Left renal pelvis (tissue), 4 donors: ENCODE results near the gene CDX2. TPM values are rescaled to one million over a fixed set of nuclear protein-coding genes. Genes with fewer than 3 reads are reported as not detected.

Experiments
- DNase-seq, 4 donors: peaks; one replicate each; pipeline ENCODE4 v3.0.0-alpha.2; 2013; ENCODE audit warnings: low read depth in 4 of 4, low spot score in 3 of 4
- polyA plus RNA-seq, 4 donors: library from polyadenylated mRNA; unstranded; fragments of 120-200 nt; gene quantifications; one replicate each; pipeline ENCODE4 v1.2.1, GENCODE V29; 2013; ENCODE audit not compliant: insufficient read length in 4 of 4

CDX2 gene
- polyA plus RNA-seq, 4 donors, result not detected

GRCh38 chr13:27979001-27979643 lies 10.0 kb upstream of the CDX2 start:
- DNase-seq, result no peak

GRCh38 chr13:27978301-27978968 lies 9.3 kb upstream of the CDX2 start:
- DNase-seq, result no peak

GRCh38 chr13:27977476-27978300 lies 8.6 kb upstream of the CDX2 start:
- DNase-seq, result no peak

- no peak for DNase-seq
Measured at GRCh38 chr13:27976362-27977091, 7.4 kb upstream of the CDX2 start.

- no peak for DNase-seq
Measured at GRCh38 chr13:27975564-27976361, 6.6 kb upstream of the CDX2 start.

- DNase-seq, result no peak
Measured at GRCh38 chr13:27973961-27974662, 5.0 kb upstream of the CDX2 start.

GRCh38 chr13:27973291-27973690 lies 4.2 kb upstream of the CDX2 start:
- no peak for DNase-seq

- no peak for DNase-seq
Measured at GRCh38 chr13:27972478-27972820, 3.3 kb upstream of the CDX2 start.

GRCh38 chr13:27971776-27972477 lies 2.8 kb upstream of the CDX2 start:
- no peak for DNase-seq

GRCh38 chr13:27971236-27971645 lies 2.1 kb upstream of the CDX2 start:
- no peak for DNase-seq

- DNase-seq, result no peak
Measured at GRCh38 chr13:27970382-27971235, 1.5 kb upstream of the CDX2 start.

GRCh38 chr13:27969866-27970229 lies 733 bp upstream of the CDX2 start:
- DNase-seq, result no peak

- DNase-seq, result no peak
Measured at GRCh38 chr13:27968316-27969081, 616 bp downstream of the CDX2 start.

- DNase-seq, result no peak
Measured at GRCh38 chr13:27967736-27968315, 1.3 kb downstream of the CDX2 start.

- no peak for DNase-seq
Measured at GRCh38 chr13:27967203-27967735, 1.8 kb downstream of the CDX2 start.

GRCh38 chr13:27966641-27967202 lies 2.4 kb downstream of the CDX2 start:
- DNase-seq, result no peak
